K562 (cell line): Measurements from ENCODE around the gene WASF1. TPM values are rescaled to one million over a fixed set of nuclear protein-coding genes. Genes with fewer than 3 reads are reported as not detected.

Experiments used
- HCFC1 ChIP-seq: IDR thresholded peaks from 2 replicates; pipeline ENCODE4 v1.6.1; 2012; ENCODE audit warnings: low read depth, low read length, improper control_type of control experiment
- JUND ChIP-seq, 2 experiments: IDR thresholded peaks; 2 replicates in 1 of 2; 3 replicates in 1 of 2; pipeline ENCODE4 v1.6.1; 2011; ENCODE audit warnings: borderline replicate concordance in 2 of 2, low read depth in 2 of 2, low read length in 2 of 2, improper control_type of control experiment in 1 of 2, missing biosample characterization in 1 of 2, missing genetic modification characterization in 1 of 2, missing genetic modification reagents in 1 of 2
- MTA1 ChIP-seq: fragments of 450-650 bp; IDR thresholded peaks from 2 replicates; pipeline ENCODE4 v1.6.1; 2017; ENCODE audit warnings: borderline replicate concordance
- RERE ChIP-seq: sonication (generic); formaldehyde crosslinking; IDR thresholded peaks from 2 replicates; pipeline ENCODE4 v1.8.0; 2023; ENCODE audit warnings: missing genetic modification reagents, mild to moderate bottlenecking, borderline replicate concordance
- ZNF175 ChIP-seq: fragments of 200-800 bp; sonication (Bioruptor generic); IDR thresholded peaks from 2 replicates; pipeline ENCODE4 v1.6.1; 2016; ENCODE audit warnings: low read depth, mild to moderate bottlenecking, missing genetic modification characterization, missing compliant biosample characterization
- ZNF318 ChIP-seq, 2 experiments: fragments of 450-650 bp; IDR thresholded peaks; 2 replicates each; pipeline ENCODE4 v1.6.1; 2016; ENCODE audit warnings: mild to moderate bottlenecking in 2 of 2, borderline replicate concordance in 1 of 2, low read depth in 1 of 2, moderate library complexity in 1 of 2
- ZNF584 ChIP-seq: fragments of 200-800 bp; sonication (Bioruptor generic); IDR thresholded peaks from 2 replicates; pipeline ENCODE4 v1.6.1; 2016; ENCODE audit warnings: low read depth, mild to moderate bottlenecking, missing genetic modification characterization, missing compliant biosample characterization
- polyA plus RNA-seq, 8 experiments: library from polyadenylated mRNA; depleted of rRNA in 4 of 8; stranded (reverse) in 5 of 8; unstranded in 3 of 8; fragments of >200 nt; fragmentation: Nextera tagmentation in 2 of 8; fragmentation: Illumina TruSeq in 1 of 8; extraction: Ambion mirVana in 2 of 8; extraction: Trizol in 1 of 8; gene quantifications; 2 replicates each; pipeline versions ENCODE4 v1.2.1 to v1.2.3, GENCODE V29; 2011 to 2014; ENCODE audit warnings: inconsistent platforms in 1 of 8, missing spikeins in 1 of 8
- total RNA-seq, 7 experiments: library from RNA; depleted of rRNA in 6 of 7; stranded (reverse); fragments of >200 nt in 6 of 7; fragmentation: Illumina TruSeq in 2 of 7; extraction: Trizol in 2 of 7; gene quantifications; 2 replicates each; pipeline versions ENCODE4 v1.2.1 to v1.2.3, GENCODE V29; 2011 to 2021; ENCODE audit warnings: low replicate concordance in 1 of 7
- TF ChIP-seq, protein P1 (sequence below), 2 experiments: fragments of 450-650 bp in 1 of 2; sonication (generic) in 1 of 2; formaldehyde crosslinking in 1 of 2; IDR thresholded peaks in 1 of 2; conservative IDR thresholded peaks in 1 of 2; 2 replicates each; pipeline versions ENCODE4 v1.6.1 to v1.8.1; 2016 to 2023; ENCODE audit warnings: mild to moderate bottlenecking in 2 of 2, moderate library complexity in 2 of 2, inconsistent platforms in 1 of 2, missing genetic modification reagents in 1 of 2
- TF ChIP-seq, protein P2 (sequence below): fragments of 450-650 bp; formaldehyde crosslinking; IDR thresholded peaks from 2 replicates; pipeline ENCODE4 v1.4.0; 2022; ENCODE audit warnings: mild to moderate bottlenecking, moderate library complexity

Gene WASF1
- total and polyA plus RNA-seq, 9 of the 15 experiments (the other 6 are each of a cell fraction or from before 2014, with no cell fraction given), result 2.1 to 18.2 (median 7.4) TPM

- TF ChIP-seq RERE, result no peak
- no peak for TF ChIP-seq HCFC1
- peak; percentile 80; the same call in 1 of the 2 replicates for TF ChIP-seq ZNF175 (CRISPR knock-in tag)
- peak; percentile 29; the same call in 1 of the 2 replicates for TF ChIP-seq JUND (IDR thresholded peaks at IDR 0.05; ENCODE audit: borderline replicate concordance, low read depth, low read length)
- TF ChIP-seq JUND (tag; IDR thresholded peaks at IDR 0.05; ENCODE audit: borderline replicate concordance, low read depth, low read length), result no peak
- TF ChIP-seq, protein P1, sequence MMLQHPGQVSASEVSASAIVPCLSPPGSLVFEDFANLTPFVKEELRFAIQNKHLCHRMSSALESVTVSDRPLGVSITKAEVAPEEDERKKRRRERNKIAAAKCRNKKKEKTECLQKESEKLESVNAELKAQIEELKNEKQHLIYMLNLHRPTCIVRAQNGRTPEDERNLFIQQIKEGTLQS (IDR thresholded peaks at IDR 0.05), result peak; percentile 80
- TF ChIP-seq, protein P1 (CRISPR knock-in tag; conservative IDR thresholded peaks at IDR 0.05), result no peak
- TF ChIP-seq MTA1, result no peak
- TF ChIP-seq ZNF584, result peak; percentile 75; the same call in 1 of the 2 replicates
- TF ChIP-seq, protein P2, sequence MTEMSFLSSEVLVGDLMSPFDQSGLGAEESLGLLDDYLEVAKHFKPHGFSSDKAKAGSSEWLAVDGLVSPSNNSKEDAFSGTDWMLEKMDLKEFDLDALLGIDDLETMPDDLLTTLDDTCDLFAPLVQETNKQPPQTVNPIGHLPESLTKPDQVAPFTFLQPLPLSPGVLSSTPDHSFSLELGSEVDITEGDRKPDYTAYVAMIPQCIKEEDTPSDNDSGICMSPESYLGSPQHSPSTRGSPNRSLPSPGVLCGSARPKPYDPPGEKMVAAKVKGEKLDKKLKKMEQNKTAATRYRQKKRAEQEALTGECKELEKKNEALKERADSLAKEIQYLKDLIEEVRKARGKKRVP (CRISPR knock-in tag), result peak; percentile 57
- TF ChIP-seq ZNF318 (IDR thresholded peaks at IDR 0.05; ENCODE audit: borderline replicate concordance in 1 of 2, low read depth in 1 of 2), result no peak
These were observed 38.8 kb downstream of the WASF1 start (continued) for GRCh38 chr6:110140650-110141049.
